Ascending aorta (tissue), 2 donors: ENCODE results near the gene CENPN. TPM values are rescaled to one million over a fixed set of nuclear protein-coding genes. Genes with fewer than 3 reads are reported as not detected.

Experiments used
- DNase-seq, 2 donors: peaks; one replicate each; pipeline ENCODE4 v3.0.0-alpha.2; 2019; ENCODE audit warnings: low spot score in 2 of 2
- H3K27ac ChIP-seq, 2 donors: fragments of 200-600 bp; sonication (generic); one replicate each; pipeline ENCODE4 v1.5.1; 2016 to 2017; ENCODE audit warnings: mild to moderate bottlenecking in 1 of 2
- H3K27me3 ChIP-seq: fragments of 200-600 bp; sonication (generic); one replicate; pipeline ENCODE4 v1.5.1; 2017
- H3K36me3 ChIP-seq, 2 donors: fragments of 200-600 bp; sonication (generic); one replicate each; pipeline ENCODE4 v1.5.1; 2016
- H3K4me1 ChIP-seq, 2 donors: fragments of 200-600 bp; sonication (generic); one replicate each; pipeline ENCODE4 v1.5.1; 2016 to 2017; ENCODE audit warnings: mild to moderate bottlenecking in 1 of 2
- H3K4me3 ChIP-seq, 2 donors: fragments of 200-600 bp; sonication (generic); one replicate each; pipeline ENCODE4 v1.5.1; 2016 to 2017; ENCODE audit warnings: mild to moderate bottlenecking in 1 of 2
- H3K9me3 ChIP-seq, 2 donors: fragments of 200-600 bp; sonication (generic); one replicate each; pipeline ENCODE4 v1.5.1; 2016
- intact Hi-C: fragments of 100-400 bp; cut with DNase I; formaldehyde crosslinking; loops from one replicate; pipeline ENCODE4 v1.15.1; 2023
- total RNA-seq: library from RNA; depleted of rRNA; stranded (reverse); fragments of >200 nt; gene quantifications from one replicate; pipeline ENCODE4 v1.1.0, GENCODE V29; 2016
- TF ChIP-seq, protein P1 (sequence below), 3 experiments: fragments of 200-600 bp in 2 of 3; fragments of 450-650 bp in 1 of 3; sonication (generic) in 2 of 3; IDR thresholded peaks; one replicate each; pipeline ENCODE4 v1.5.1; 2016 to 2019; ENCODE audit warnings: antibody characterized with exemption in 3 of 3, mild to moderate bottlenecking in 1 of 3, moderate library complexity in 1 of 3

Gene CENPN, protein sequence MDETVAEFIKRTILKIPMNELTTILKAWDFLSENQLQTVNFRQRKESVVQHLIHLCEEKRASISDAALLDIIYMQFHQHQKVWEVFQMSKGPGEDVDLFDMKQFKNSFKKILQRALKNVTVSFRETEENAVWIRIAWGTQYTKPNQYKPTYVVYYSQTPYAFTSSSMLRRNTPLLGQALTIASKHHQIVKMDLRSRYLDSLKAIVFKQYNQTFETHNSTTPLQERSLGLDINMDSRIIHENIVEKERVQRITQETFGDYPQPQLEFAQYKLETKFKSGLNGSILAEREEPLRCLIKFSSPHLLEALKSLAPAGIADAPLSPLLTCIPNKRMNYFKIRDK
- not detected for total RNA-seq

DNA sequence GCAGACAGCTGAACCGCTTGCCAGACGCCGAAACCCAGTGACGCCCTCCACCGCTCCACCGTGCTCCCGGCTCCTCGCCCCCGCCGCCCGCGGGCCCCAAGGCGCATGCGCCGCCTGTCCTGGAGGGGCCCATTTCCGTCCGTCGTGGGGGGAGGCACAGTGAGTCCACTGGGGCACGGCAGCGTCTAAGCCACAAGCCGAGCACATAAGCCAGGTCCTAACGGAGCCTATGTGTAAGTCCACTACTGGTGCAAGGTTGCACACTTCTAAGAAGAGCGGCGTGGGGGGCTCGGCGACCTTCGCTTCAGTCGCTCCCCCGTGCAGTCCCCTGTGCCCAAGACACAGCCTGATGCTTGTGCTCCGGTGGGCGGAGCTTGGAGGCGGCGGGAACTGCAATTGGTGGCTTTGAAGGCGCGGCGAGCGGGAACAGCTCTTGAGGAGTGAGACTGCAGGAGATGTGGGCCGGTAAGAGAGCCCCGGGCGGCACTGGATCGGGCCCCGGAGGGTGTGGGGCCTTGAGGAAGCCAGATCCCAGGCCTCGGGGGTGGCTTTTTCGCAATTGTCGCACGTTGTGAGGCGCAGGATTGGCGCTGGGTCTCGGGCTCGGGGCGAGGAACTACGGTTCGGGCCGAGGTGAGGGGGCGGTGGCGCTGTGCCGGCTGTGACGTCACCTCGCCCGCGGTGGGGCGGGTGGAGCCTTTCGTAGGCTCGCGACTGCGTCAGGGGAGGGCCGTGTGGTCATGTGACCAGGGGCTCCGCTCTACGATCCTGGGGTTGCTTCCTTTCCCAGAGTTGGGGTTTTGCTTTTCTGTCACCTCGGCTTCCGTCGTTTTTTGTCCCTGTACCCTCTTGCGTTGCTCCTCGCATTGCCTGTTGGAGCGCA lies at the start of gene CENPN, which contains the start of gene CMC2:
CENPN (plus strand) TSS at position 402 of the 883 bp plus-strand sequence. CDS start 4,726 bp downstream, outside the sequence.
CMC2 (minus strand) TSS at position 73 of the 883 bp plus-strand sequence. CDS start 9,491 bp downstream, outside the sequence.
- peak; percentile 99 for DNase-seq
- intact Hi-C loops: loop anchor here (1.0 to 10.0 kb wide), 9 partner anchors 28 to 1158 kb away; partner anchors contain the start of genes ATMIN, CDYL2, CMIP and GAN
- peak within 1 kb of the TSS; percentile 98 for H3K27ac ChIP-seq
- no peaks in the 10 kb centered on the region for H3K9me3 ChIP-seq
- peaks cover 3 to 17% of the 10 kb centered on the region in 2 donors for H3K4me1 ChIP-seq
- H3K4me3 ChIP-seq: peak within 1 kb of the TSS; percentile 80 to 89
- TF ChIP-seq, protein P1, sequence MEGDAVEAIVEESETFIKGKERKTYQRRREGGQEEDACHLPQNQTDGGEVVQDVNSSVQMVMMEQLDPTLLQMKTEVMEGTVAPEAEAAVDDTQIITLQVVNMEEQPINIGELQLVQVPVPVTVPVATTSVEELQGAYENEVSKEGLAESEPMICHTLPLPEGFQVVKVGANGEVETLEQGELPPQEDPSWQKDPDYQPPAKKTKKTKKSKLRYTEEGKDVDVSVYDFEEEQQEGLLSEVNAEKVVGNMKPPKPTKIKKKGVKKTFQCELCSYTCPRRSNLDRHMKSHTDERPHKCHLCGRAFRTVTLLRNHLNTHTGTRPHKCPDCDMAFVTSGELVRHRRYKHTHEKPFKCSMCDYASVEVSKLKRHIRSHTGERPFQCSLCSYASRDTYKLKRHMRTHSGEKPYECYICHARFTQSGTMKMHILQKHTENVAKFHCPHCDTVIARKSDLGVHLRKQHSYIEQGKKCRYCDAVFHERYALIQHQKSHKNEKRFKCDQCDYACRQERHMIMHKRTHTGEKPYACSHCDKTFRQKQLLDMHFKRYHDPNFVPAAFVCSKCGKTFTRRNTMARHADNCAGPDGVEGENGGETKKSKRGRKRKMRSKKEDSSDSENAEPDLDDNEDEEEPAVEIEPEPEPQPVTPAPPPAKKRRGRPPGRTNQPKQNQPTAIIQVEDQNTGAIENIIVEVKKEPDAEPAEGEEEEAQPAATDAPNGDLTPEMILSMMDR (IDR thresholded peaks at IDR 0.05): peak in 1 of 3 experiments; percentile 10
- H3K36me3 ChIP-seq: no peaks in the 10 kb centered on the region
- H3K27me3 ChIP-seq: no peaks in the 10 kb centered on the region

DNA sequence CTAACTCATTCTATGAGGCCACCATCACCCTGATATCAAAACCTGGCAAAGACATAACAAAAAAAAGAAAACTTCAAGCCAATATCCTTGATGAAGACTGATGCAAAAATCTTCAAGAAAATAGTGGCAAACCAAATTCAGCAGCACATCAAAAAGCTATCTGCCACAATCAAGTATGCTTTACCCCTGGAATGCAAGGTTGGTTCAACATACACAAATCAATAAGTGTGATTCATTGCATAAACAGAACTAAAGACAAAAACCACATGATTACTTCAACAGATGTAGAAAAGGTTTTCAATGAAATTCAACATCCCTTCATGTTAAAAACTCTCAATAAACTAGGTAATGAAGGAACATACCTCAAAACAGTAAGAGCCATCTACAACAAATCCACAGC lies 48.7 kb upstream of the CENPN start:
- peaks cover 12 to 38% of the 10 kb centered on the region in 2 donors for H3K9me3 ChIP-seq
- H3K27ac ChIP-seq: no peak overlapping the region
- intact Hi-C loops: no loop called here
- no peak for DNase-seq
- no peak overlapping the region for H3K4me3 ChIP-seq
- no peaks in the 10 kb centered on the region for H3K36me3 ChIP-seq
- H3K4me1 ChIP-seq: no peaks in the 10 kb centered on the region
- TF ChIP-seq, protein P1 (IDR thresholded peaks at IDR 0.05): no peak
- no peaks in the 10 kb centered on the region for H3K27me3 ChIP-seq

DNA sequence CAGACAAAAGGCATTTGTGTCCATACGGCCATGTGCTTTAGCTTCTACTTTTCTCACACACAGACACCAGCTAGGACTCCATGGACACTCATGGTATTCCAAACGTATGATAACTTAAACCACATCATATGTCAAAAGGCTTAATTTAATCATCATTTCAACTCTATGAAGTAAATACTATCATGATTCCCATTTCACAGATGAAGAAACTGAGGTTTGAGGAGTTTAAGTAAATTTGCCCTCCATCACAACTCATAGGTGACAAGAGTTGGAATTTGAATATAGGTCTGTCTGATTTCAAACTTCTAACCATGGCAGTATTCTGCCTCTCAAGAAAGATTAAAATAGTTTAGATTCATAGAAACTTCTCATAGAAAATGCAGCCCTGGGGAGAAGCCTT lies 44.1 kb upstream of the CENPN start:
- TF ChIP-seq, protein P1 (IDR thresholded peaks at IDR 0.05): no peak
- intact Hi-C loops: no loop called here

DNA sequence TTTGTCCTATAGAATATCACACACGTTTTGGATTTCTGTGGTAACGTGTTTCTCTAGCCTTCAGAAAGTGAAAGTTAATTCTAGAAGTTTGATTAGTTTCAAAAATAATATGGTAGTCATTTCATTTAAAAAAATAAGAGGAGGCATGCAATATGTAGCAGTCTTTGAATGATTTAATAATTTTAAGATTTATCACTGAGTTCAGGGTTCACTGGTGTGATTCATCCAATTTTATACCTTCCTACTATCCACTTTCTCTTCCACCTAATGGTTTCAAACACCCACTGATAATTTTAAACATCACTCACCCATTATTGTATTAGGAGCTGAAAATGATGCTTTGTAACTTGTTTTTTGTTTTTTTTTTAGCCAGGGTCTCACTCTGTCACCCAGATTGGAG lies 42.7 kb upstream of the CENPN start:
- Histone ChIP-seq H3K4me1 (no peaks in the 10 kb centered on the region), H3K36me3 (peaks cover 0 to under 1% of the 10 kb centered on the region in 2 donors), H3K4me3 (no peak overlapping the region), H3K27ac (no peak overlapping the region), H3K9me3 (peaks cover 2 to 6% of the 10 kb centered on the region in 2 donors), H3K27me3 (no peaks in the 10 kb centered on the region)
- TF ChIP-seq, protein P1 (IDR thresholded peaks at IDR 0.05): no peak
- no peak for DNase-seq
- intact Hi-C loops: no loop called here

More for the DNA sequence above, 44.1 kb upstream of the CENPN start:
- Histone ChIP-seq H3K36me3 (no peaks in the 10 kb centered on the region), H3K27me3 (no peaks in the 10 kb centered on the region), H3K4me1 (no peaks in the 10 kb centered on the region), H3K9me3 (peaks cover 12 to 21% of the 10 kb centered on the region in 2 donors), H3K4me3 (no peak overlapping the region), H3K27ac (no peak overlapping the region)
- DNase-seq: no peak

DNA sequence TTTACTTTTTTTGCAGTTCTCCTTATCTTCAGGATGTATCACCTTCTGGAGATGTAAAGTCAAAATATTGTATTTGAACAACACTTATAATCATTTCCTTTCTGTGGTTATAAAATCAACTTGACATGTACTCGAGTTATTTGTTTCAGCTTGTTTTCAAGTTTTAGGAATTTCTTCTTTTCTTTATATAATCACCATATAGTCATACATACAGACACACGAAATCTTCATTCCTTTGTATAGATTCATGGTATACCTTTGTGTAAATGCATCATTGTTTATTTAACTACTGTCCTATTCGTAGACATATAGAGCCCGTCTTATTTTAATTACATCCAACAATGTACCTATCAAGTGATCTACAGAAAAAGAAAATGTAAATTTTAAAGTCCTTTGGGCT lies 40.4 kb upstream of the CENPN start:
- Histone ChIP-seq H3K4me3 (no peak overlapping the region), H3K27me3 (no peaks in the 10 kb centered on the region), H3K4me1 (no peaks in the 10 kb centered on the region), H3K36me3 (peaks cover 0 to 5% of the 10 kb centered on the region in 2 donors), H3K27ac (no peak overlapping the region), H3K9me3 (no peaks in the 10 kb centered on the region)
- intact Hi-C loops: no loop called here
- TF ChIP-seq, protein P1 (IDR thresholded peaks at IDR 0.05): no peak
- DNase-seq: no peak
